Heart left ventricle (tissue), 16 donors: ENCODE data around the gene ALAS1. TPM values are rescaled to one million over a fixed set of nuclear protein-coding genes. Genes with fewer than 3 reads are reported as not detected.

ENCODE experiments used
- ATAC-seq, 4 donors: fragments of 200-7000 bp; cut with Tn5 transposase; one replicate each; pipeline ENCODE4 v1.9.1; 2020 to 2022; ENCODE audit warnings: moderate library complexity in 4 of 4, mild to moderate bottlenecking in 3 of 4, moderate number of reproducible peaks in 1 of 4
- DNase-seq, 5 donors: peaks; one replicate each; pipeline ENCODE4 v3.0.0-alpha.2; 2020
- H3K27ac ChIP-seq, 12 donors: fragments of 200-600 bp; sonication (generic) in 4 of 12; one replicate each; pipeline versions ENCODE4 v1.5.0 to v1.8.0; 2016 to 2022; ENCODE audit warnings: mild to moderate bottlenecking in 2 of 12
- H3K27me3 ChIP-seq, 9 donors: fragments of 200-600 bp; sonication (generic) in 2 of 9; one replicate each; pipeline versions ENCODE4 v1.5.1 to v1.8.0; 2016 to 2022; ENCODE audit warnings: mild to moderate bottlenecking in 3 of 9
- H3K36me3 ChIP-seq, 9 donors: fragments of 200-600 bp; sonication (generic) in 2 of 9; one replicate each; pipeline versions ENCODE4 v1.5.0 to v1.8.0; 2018 to 2022; ENCODE audit warnings: mild to moderate bottlenecking in 2 of 9
- H3K4me1 ChIP-seq, 12 donors: fragments of 200-600 bp; sonication (generic) in 4 of 12; one replicate each; pipeline versions ENCODE4 v1.5.0 to v1.8.0; 2016 to 2022; ENCODE audit warnings: mild to moderate bottlenecking in 3 of 12
- H3K4me3 ChIP-seq, 12 donors: fragments of 200-600 bp; sonication (generic) in 4 of 12; one replicate each; pipeline versions ENCODE4 v1.5.0 to v1.8.0; 2017 to 2022; ENCODE audit warnings: mild to moderate bottlenecking in 9 of 12, moderate library complexity in 4 of 12
- H3K9me3 ChIP-seq, 12 donors: fragments of 200-600 bp; sonication (generic) in 4 of 12; one replicate each; pipeline versions ENCODE4 v1.5.0 to v1.8.0; 2016 to 2022; ENCODE audit warnings: mild to moderate bottlenecking in 1 of 12
- CTCF ChIP-seq, 12 donors: fragments of 200-600 bp; sonication (generic) in 4 of 12; IDR thresholded peaks; one replicate each; pipeline versions ENCODE4 v1.5.0 to v1.8.0; 2018 to 2022; ENCODE audit warnings: antibody characterized with exemption in 12 of 12, mild to moderate bottlenecking in 5 of 12
- POLR2A ChIP-seq, 2 donors: fragments of 450-650 bp; IDR thresholded peaks; one replicate each; pipeline ENCODE4 v1.6.1; 2017; ENCODE audit warnings: antibody characterized with exemption in 2 of 2, mild to moderate bottlenecking in 2 of 2, moderate library complexity in 2 of 2
- WGBS, 4 donors: extraction: QIAGEN DNeasy Blood & Tissue Kit in 2 of 4; methylation state at CpG; one replicate each; pipeline versions ENCODE4 v1.1.5 to v1.1.7; 2013 to 2018; 5-methylcytosine and 5-hydroxymethylcytosine counted together
- intact Hi-C, 10 donors: fragments of 100-400 bp; cut with DNase I; formaldehyde crosslinking; loops; one replicate each; pipeline versions ENCODE4 v1.11.1 to v1.14.2; 2022
- polyA plus RNA-seq, 2 donors: library from polyadenylated mRNA; stranded (reverse); fragments of 200-250 nt; gene quantifications; one replicate each; pipeline ENCODE4 v1.2.3, GENCODE V29; 2013
- total RNA-seq, 9 donors: library from RNA; depleted of rRNA in 2 of 9; stranded (reverse); fragments of >200 nt in 2 of 9; fragmentation: NEBNext Ultra II Directional in 3 of 9; extraction: Animal tissue kit (Norgen Biotek cat#: 25700) in 3 of 9; gene quantifications; one replicate each; pipeline versions ENCODE4 v1.1.0 to v1.2.4, GENCODE V29; 2016 to 2023
- donor health status: ischemic (EF 13 %, LVEDD 7.1; RV severe dilation, severe dysfunction).
- donor health status: healthy with polysubstance abuse.
- donor health status: DM: no; HTN: yes; CAD: no.
- donor health status: DM: no; HTN: no; CAD: no.
- donor health status: ischemic (EF 25% LVEDD 6.9; RV normal size, moderate dysfunction).
- donor health status: ischemic (EF 25% LVEDD 5.7; RV mildly dilated, moderate dysfunction).
- donor health status: healthy.
- donor health status: DM: yes; HTN: yes; CAD: no.
- donor health status: ischemic (EF 35%, LVEDD 5.7; RV mildly dilated, moderate dysfunction).
- donor health status: nonischemic (EF 11% LVEDD 7.7; RV severe dilation, severe dysfunction).
- donor health status: DM: yes; HTN: yes; CAD: no.
- donor health status: PGD.
- donor health status: ischemic (EF 29% LVEDD 5.4; RV normal size, mild dysfunction).
- donor health status: nonischemic (EF 23%, LVEDD 6.1; RV moderate dilation, normal function).

Gene ALAS1
- total and polyA plus RNA-seq, 11 donors = 77.9 to 213 (median 132) TPM

- DNase-seq (no peak), ATAC-seq (no peak)
- peaks cover 0 to 42% (median 0%) of the 10 kb centered on the region in 12 donors for H3K4me1 ChIP-seq
- H3K4me3 ChIP-seq = no peak overlapping the region
- H3K27ac ChIP-seq = no peak overlapping the region
- intact Hi-C loops = no loop called here
- no peaks in the 10 kb centered on the region for H3K9me3 ChIP-seq
- WGBS, 4 donors = 85 to 86% (median 85%) methylated on average over 4 of the region's 4 CpGs
- peaks cover 10 to 100% (median 100%) of the 10 kb centered on the region in 9 donors for H3K36me3 ChIP-seq
- no peaks in the 10 kb centered on the region for H3K27me3 ChIP-seq
- TF ChIP-seq CTCF (IDR thresholded peaks at IDR 0.05) (no peak), POLR2A (IDR thresholded peaks at IDR 0.05) (no peak)
Measured at GRCh38 chr3:52257911-52258310, 60.0 kb downstream of the ALAS1 start.

DNA sequence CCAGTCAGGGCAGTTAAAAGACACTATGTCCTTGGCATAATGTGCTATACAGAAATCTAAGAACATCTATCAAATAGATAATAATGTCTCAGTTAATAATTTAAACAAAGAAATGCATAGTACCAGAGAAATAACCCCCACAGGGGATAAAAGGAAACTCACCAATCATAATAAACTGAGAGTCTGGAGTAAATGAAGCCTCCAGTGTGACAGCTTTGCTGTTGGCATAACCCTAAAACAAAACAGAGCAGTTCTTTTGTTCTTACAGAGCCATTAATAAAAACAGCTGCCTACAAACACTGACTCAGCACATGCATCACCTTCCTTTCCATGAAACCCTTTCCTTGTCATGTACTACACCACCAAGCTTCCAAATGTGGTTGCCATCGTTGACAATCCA, 61.1 kb downstream of the ALAS1 start:
- peaks cover 0 to 35% (median 0%) of the 10 kb centered on the region in 12 donors for H3K4me1 ChIP-seq
- intact Hi-C loops = no loop called here
- ATAC-seq = no peak
- peak overlapping the region in 1 of 12 donors; percentile 17 for H3K27ac ChIP-seq
- peaks cover 10 to 100% (median 100%) of the 10 kb centered on the region in 9 donors for H3K36me3 ChIP-seq
- TF ChIP-seq POLR2A (IDR thresholded peaks at IDR 0.05) (no peak), CTCF (IDR thresholded peaks at IDR 0.05) (no peak)
- no peaks in the 10 kb centered on the region for H3K9me3 ChIP-seq
- no peak for DNase-seq
- no peak overlapping the region for H3K4me3 ChIP-seq
- no peaks in the 10 kb centered on the region for H3K27me3 ChIP-seq
- 70 to 78% (median 75%) methylated on average over 1 of the region's 1 CpG for WGBS, 4 donors

- DNase-seq = no peak
- 86 to 92% (median 88%) methylated on average over 4 of the region's 4 CpGs for WGBS, 4 donors
- H3K36me3 ChIP-seq = peaks cover 10 to 100% (median 100%) of the 10 kb centered on the region in 9 donors
- H3K9me3 ChIP-seq = no peaks in the 10 kb centered on the region
- no peak overlapping the region for H3K4me3 ChIP-seq
- intact Hi-C loops = no loop called here
- peak overlapping the region in 1 of 12 donors; percentile 17 for H3K27ac ChIP-seq
- no peaks in the 10 kb centered on the region for H3K27me3 ChIP-seq
- ATAC-seq = no peak
- TF ChIP-seq POLR2A (IDR thresholded peaks at IDR 0.05) = no peak
- TF ChIP-seq CTCF (IDR thresholded peaks at IDR 0.05) = no peak
- peaks cover 0 to 31% (median 0%) of the 10 kb centered on the region in 12 donors for H3K4me1 ChIP-seq
Measured at GRCh38 chr3:52259448-52259847, 61.5 kb downstream of the ALAS1 start.

- Histone ChIP-seq H3K4me3 (no peak overlapping the region), H3K36me3 (peaks cover 10 to 100% (median 100%) of the 10 kb centered on the region in 9 donors), H3K27me3 (no peaks in the 10 kb centered on the region), H3K27ac (no peak overlapping the region), H3K9me3 (no peaks in the 10 kb centered on the region), H3K4me1 (peaks cover 0 to 9% (median 0%) of the 10 kb centered on the region in 12 donors)
- ATAC-seq (no peak), DNase-seq (no peak)
- intact Hi-C loops = no loop called here
- TF ChIP-seq POLR2A (IDR thresholded peaks at IDR 0.05) (no peak), CTCF (IDR thresholded peaks at IDR 0.05) (no peak)
Measured at GRCh38 chr3:52262447-52262846, 64.5 kb downstream of the ALAS1 start.

Other genes with a start within 250 kb of the ALAS1 start
- under 1 TPM in 5 of 9 donors, not detected in 4; 0.13 to 0.27 (median 0.21) TPM for gene GPR62, start 242.8 kb upstream of the ALAS1 start, total RNA-seq
- under 1 TPM; 0.06 to 0.11 TPM for gene GPR62, start 242.8 kb upstream of the ALAS1 start, polyA plus RNA-seq
- 100 to 1,000 TPM in 2 of 9 donors, 10 to 100 TPM in 7; 55.4 to 149 (median 63.9) TPM for gene PCBP4, start 230.7 kb upstream of the ALAS1 start, total RNA-seq
- gene PCBP4, start 230.7 kb upstream of the ALAS1 start, polyA plus RNA-seq = 100 to 1,000 TPM in 1 of 2 donors, 10 to 100 TPM in 1; 64.8 to 101 TPM
- gene ABHD14B, start 224.1 kb upstream of the ALAS1 start, total RNA-seq = 10 to 100 TPM in 7 of 9 donors, 1 to 10 TPM in 2; 8.7 to 22.2 (median 12.3) TPM
- gene ABHD14B, start 224.1 kb upstream of the ALAS1 start, polyA plus RNA-seq = 10 to 100 TPM; 11.5 to 19.8 TPM
- 10 to 100 TPM; 17.7 to 51.4 (median 22.1) TPM for gene ABHD14A, start 223.1 kb upstream of the ALAS1 start, total RNA-seq
- 10 to 100 TPM; 21.7 to 70.3 TPM for gene ABHD14A, start 223.1 kb upstream of the ALAS1 start, polyA plus RNA-seq
- 10 to 100 TPM; 14.8 to 45.3 (median 27.7) TPM for gene ACY1, start 214.6 kb upstream of the ALAS1 start, total RNA-seq
- gene ACY1, start 214.6 kb upstream of the ALAS1 start, polyA plus RNA-seq = 10 to 100 TPM; 18.3 to 21.2 TPM
- 100 to 1,000 TPM; 515 to 986 (median 681) TPM for gene RPL29, start 202.3 kb upstream of the ALAS1 start, total RNA-seq
- 1,000 to 10,000 TPM; 1,354 to 1,405 TPM for gene RPL29, start 202.3 kb upstream of the ALAS1 start, polyA plus RNA-seq
- gene DUSP7, start 141.6 kb upstream of the ALAS1 start, total RNA-seq = 10 to 100 TPM; 14.5 to 33.2 (median 20.7) TPM
- gene DUSP7, start 141.6 kb upstream of the ALAS1 start, polyA plus RNA-seq = 10 to 100 TPM in 1 of 2 donors, 1 to 10 TPM in 1; 9.2 to 26.1 TPM
- gene POC1A, start 43.7 kb upstream of the ALAS1 start, total RNA-seq = 1 to 10 TPM in 7 of 9 donors, under 1 TPM in 2; 0.66 to 5.2 (median 1.4) TPM
- gene POC1A, start 43.7 kb upstream of the ALAS1 start, polyA plus RNA-seq = 1 to 10 TPM in 1 of 2 donors, under 1 TPM in 1; 0.50 to 3.0 TPM
- under 1 TPM in 8 of 9 donors, not detected in 1; 0.12 to 0.65 (median 0.29) TPM for gene TLR9, start 27.5 kb downstream of the ALAS1 start, total RNA-seq
- gene TLR9, start 27.5 kb downstream of the ALAS1 start, polyA plus RNA-seq = under 1 TPM; 0.04 to 0.23 TPM
- gene TWF2, start 41.0 kb downstream of the ALAS1 start, total RNA-seq = 100 to 1,000 TPM in 7 of 9 donors, 10 to 100 TPM in 2; 62.9 to 133 (median 117) TPM
- 100 to 1,000 TPM in 1 of 2 donors, 10 to 100 TPM in 1; 45.8 to 109 TPM for gene TWF2, start 41.0 kb downstream of the ALAS1 start, polyA plus RNA-seq
- gene PPM1M, start 47.6 kb downstream of the ALAS1 start, total RNA-seq = 10 to 100 TPM in 2 of 9 donors, 1 to 10 TPM in 7; 5.7 to 30.2 (median 8.2) TPM
- 1 to 10 TPM; 5.6 to 6.6 TPM for gene PPM1M, start 47.6 kb downstream of the ALAS1 start, polyA plus RNA-seq
- gene WDR82, start 80.5 kb downstream of the ALAS1 start, total RNA-seq = 10 to 100 TPM; 44.9 to 73.6 (median 61.2) TPM
- 10 to 100 TPM; 24.7 to 69.2 TPM for gene WDR82, start 80.5 kb downstream of the ALAS1 start, polyA plus RNA-seq
- 1 to 10 TPM; 2.6 to 8.4 (median 4.1) TPM for gene GLYCTK, start 89.7 kb downstream of the ALAS1 start, total RNA-seq
- gene GLYCTK, start 89.7 kb downstream of the ALAS1 start, polyA plus RNA-seq = 1 to 10 TPM; 4.7 to 6.4 TPM
- 1 to 10 TPM in 8 of 9 donors, under 1 TPM in 1; 0.95 to 6.6 (median 2.8) TPM for gene DNAH1, start 118.2 kb downstream of the ALAS1 start, total RNA-seq
- 1 to 10 TPM; 1.2 to 3.8 TPM for gene DNAH1, start 118.2 kb downstream of the ALAS1 start, polyA plus RNA-seq
- gene BAP1, start 211.8 kb downstream of the ALAS1 start, total RNA-seq = 10 to 100 TPM; 50.0 to 75.9 (median 55.1) TPM
- 10 to 100 TPM; 40.3 to 78.9 TPM for gene BAP1, start 211.8 kb downstream of the ALAS1 start, polyA plus RNA-seq
- 10 to 100 TPM; 10.8 to 27.6 (median 16.4) TPM for gene PHF7, start 212.5 kb downstream of the ALAS1 start, total RNA-seq
- 1 to 10 TPM; 4.0 to 4.2 TPM for gene PHF7, start 212.5 kb downstream of the ALAS1 start, polyA plus RNA-seq
- gene SEMA3G, start 246.9 kb downstream of the ALAS1 start, total RNA-seq = 10 to 100 TPM; 13.4 to 29.0 (median 14.4) TPM
- 10 to 100 TPM; 11.4 to 19.6 TPM for gene SEMA3G, start 246.9 kb downstream of the ALAS1 start, polyA plus RNA-seq